ENCODE data around the gene CASTOR1.

CASTOR1 gene

GRCh38 chr22:30297276-30297990, 8.1 kb upstream of the CASTOR1 start:
- no peak for DNase-seq

GRCh38 chr22:30296833-30297232, 7.5 kb upstream of the CASTOR1 start:
- no peak for DNase-seq

GRCh38 chr22:30296324-30296723, 7.0 kb upstream of the CASTOR1 start:
- no peak for DNase-seq

- DNase-seq = no peak
These were observed 6.3 kb upstream of the CASTOR1 start for GRCh38 chr22:30295576-30295975.

GRCh38 chr22:30294830-30295229, 5.5 kb upstream of the CASTOR1 start:
- no peak for DNase-seq

GRCh38 chr22:30294066-30294465, 4.8 kb upstream of the CASTOR1 start:
- no peak for DNase-seq

- DNase-seq = no peak
These were observed 3.7 kb upstream of the CASTOR1 start for GRCh38 chr22:30293026-30293425.

GRCh38 chr22:30292069-30292970, 3.0 kb upstream of the CASTOR1 start:
- DNase-seq = no peak

GRCh38 chr22:30291058-30291892, 2.0 kb upstream of the CASTOR1 start:
- DNase-seq = peak; percentile 87

- DNase-seq = no peak
These were observed 1.2 kb upstream of the CASTOR1 start for GRCh38 chr22:30290342-30291057.

- DNase-seq = no peak
These were observed 642 bp upstream of the CASTOR1 start for GRCh38 chr22:30289980-30290313.

GRCh38 chr22:30288419-30289140, 725 bp downstream of the CASTOR1 start:
- no peak for DNase-seq

GRCh38 chr22:30287648-30288418, 1.5 kb downstream of the CASTOR1 start:
- peak; percentile 93 for DNase-seq

- DNase-seq = peak; percentile 42
These were observed 2.3 kb downstream of the CASTOR1 start for GRCh38 chr22:30286813-30287647.

- DNase-seq = no peak
These were observed 3.0 kb downstream of the CASTOR1 start for GRCh38 chr22:30286331-30286730.

- DNase-seq = no peak
These were observed 3.5 kb downstream of the CASTOR1 start for GRCh38 chr22:30285846-30286200.

GRCh38 chr22:30285176-30285845, 4.0 kb downstream of the CASTOR1 start:
- no peak for DNase-seq

- DNase-seq = no peak
These were observed 4.6 kb downstream of the CASTOR1 start for GRCh38 chr22:30284666-30285065.

- DNase-seq = no peak
These were observed 5.1 kb downstream of the CASTOR1 start for GRCh38 chr22:30284172-30284571.

- no peak for DNase-seq
These were observed 6.0 kb downstream of the CASTOR1 start for GRCh38 chr22:30283342-30283741.
